OCI-LY1 (cell line): ENCODE measurements around the gene ATOH1.

Experiments used
- H2AFZ ChIP-seq: fragments of 200-600 bp; sonication (generic), shearing (Covaris generic); 2 replicates; pipeline ENCODE4 v1.6.0; 2014; ENCODE audit warnings: antibody characterized with exemption, mild to moderate bottlenecking, low read length
- H3F3A ChIP-seq: fragments of 200-600 bp; sonication (generic), shearing (Covaris generic); 2 replicates; pipeline ENCODE4 v1.6.0; 2014; ENCODE audit warnings: mild to moderate bottlenecking, antibody characterized with exemption, low read length, moderate library complexity; ENCODE audit not compliant: insufficient read depth
- H3K27ac ChIP-seq: fragments of 200-600 bp; sonication (generic); 2 replicates; pipeline ENCODE4 v1.5.1; 2014; ENCODE audit warnings: low read length, mixed run types, mild to moderate bottlenecking, low read depth; ENCODE audit not compliant: poor library complexity, severe bottlenecking
- H3K27me3 ChIP-seq: fragments of 200-600 bp; sonication (generic); 2 replicates; pipeline ENCODE4 v1.6.0; 2014; ENCODE audit warnings: antibody characterized with exemption, mild to moderate bottlenecking, low read length, moderate library complexity; ENCODE audit not compliant: insufficient read depth
- H3K36me3 ChIP-seq: fragments of 200-600 bp; sonication (generic); 2 replicates; pipeline ENCODE4 v1.6.1; 2014; ENCODE audit warnings: mild to moderate bottlenecking, antibody characterized with exemption, low read length, moderate library complexity, mixed read lengths; ENCODE audit not compliant: insufficient read depth
- H3K4me1 ChIP-seq: fragments of 200-600 bp; sonication (generic); 2 replicates; pipeline ENCODE4 v1.5.1; 2014; ENCODE audit warnings: mild to moderate bottlenecking, low read length, moderate library complexity; ENCODE audit not compliant: insufficient read depth, severe bottlenecking
- H3K4me2 ChIP-seq: fragments of 200-600 bp; sonication (generic), shearing (Covaris generic); 2 replicates; pipeline ENCODE4 v1.6.1; 2014; ENCODE audit warnings: low read length
- H3K4me3 ChIP-seq: fragments of 200-600 bp; sonication (generic); 2 replicates; pipeline ENCODE4 v1.5.1; 2014; ENCODE audit warnings: low read length, low read depth, mild to moderate bottlenecking, mixed read lengths; ENCODE audit not compliant: poor library complexity, severe bottlenecking
- H3K79me2 ChIP-seq: fragments of 200-600 bp; shearing (Covaris generic); 2 replicates; pipeline ENCODE4 v1.6.1; 2016; ENCODE audit warnings: mixed run types, low read length, mixed read lengths; ENCODE audit not compliant: insufficient read depth
- H3K9ac ChIP-seq: fragments of 200-600 bp; sonication (generic), shearing (Covaris generic); 2 replicates; pipeline ENCODE4 v1.6.1; 2014; ENCODE audit warnings: mild to moderate bottlenecking, low read length, mixed read lengths
- H3K9me2 ChIP-seq: fragments of 200-600 bp; sonication (generic), shearing (Covaris generic); 2 replicates; pipeline ENCODE4 v1.6.1; 2014; ENCODE audit warnings: low read depth, mild to moderate bottlenecking, low read length, mixed read lengths
- H3K9me3 ChIP-seq: fragments of 200-600 bp; shearing (Covaris generic); 2 replicates; pipeline ENCODE4 v1.6.1; 2014; ENCODE audit warnings: low read length, mixed read lengths
- H4K20me1 ChIP-seq: fragments of 200-600 bp; sonication (generic), shearing (Covaris generic); 2 replicates; pipeline ENCODE4 v1.6.0; 2016; ENCODE audit warnings: mild to moderate bottlenecking, low read length; ENCODE audit not compliant: insufficient read depth
- CTCF ChIP-seq: fragments of 200-600 bp; sonication (generic), shearing (Covaris generic); IDR thresholded peaks from 2 replicates; pipeline ENCODE4 v1.5.1; 2017; ENCODE audit warnings: mild to moderate bottlenecking, antibody characterized with exemption, low read length, moderate library complexity, mixed read lengths
- EZH2 ChIP-seq: fragments of 200-600 bp; sonication (generic), shearing (Covaris generic); IDR thresholded peaks from 2 replicates; pipeline ENCODE4 v1.8.0; 2017; ENCODE audit warnings: borderline replicate concordance, mixed run types, mild to moderate bottlenecking, antibody characterized with exemption, low read length, moderate library complexity, mixed read lengths

ATOH1 gene

GRCh38 chr4:93791570-93792195 lies 36.9 kb upstream of the ATOH1 start:
- Histone ChIP-seq H3F3A (no peaks in the 10 kb centered on the region; the same call in 1 of the 2 replicates), H3K9me2 (no peaks in the 10 kb centered on the region), H3K9me3 (no peaks in the 10 kb centered on the region), H3K79me2 (no peaks in the 10 kb centered on the region), H3K36me3 (no peaks in the 10 kb centered on the region), H3K27ac (no peak overlapping the region), H3K4me2 (no peak overlapping the region), H3K27me3 (no peaks in the 10 kb centered on the region), H2AFZ (no peak overlapping the region), H4K20me1 (no peaks in the 10 kb centered on the region), H3K9ac (no peak overlapping the region), H3K4me1 (no peaks in the 10 kb centered on the region), H3K4me3 (no peak overlapping the region)
- TF ChIP-seq CTCF (peak; percentile 91), EZH2 (no peak)

GRCh38 chr4:93802045-93802444 lies 26.5 kb upstream of the ATOH1 start:
- no peaks in the 10 kb centered on the region for H3F3A ChIP-seq
- H3K4me1 ChIP-seq = no peaks in the 10 kb centered on the region
- no peaks in the 10 kb centered on the region for H3K79me2 ChIP-seq
- no peak overlapping the region for H3K4me3 ChIP-seq
- no peak overlapping the region for H3K27ac ChIP-seq
- H3K4me2 ChIP-seq = no peak overlapping the region
- no peak overlapping the region for H2AFZ ChIP-seq
- H3K9me2 ChIP-seq = no peaks in the 10 kb centered on the region
- H3K27me3 ChIP-seq = no peaks in the 10 kb centered on the region; the same call in 1 of the 2 replicates
- H3K36me3 ChIP-seq = no peaks in the 10 kb centered on the region
- no peaks in the 10 kb centered on the region for H4K20me1 ChIP-seq
- H3K9me3 ChIP-seq = no peaks in the 10 kb centered on the region
- TF ChIP-seq CTCF = no peak
- TF ChIP-seq EZH2 = no peak
- no peak overlapping the region for H3K9ac ChIP-seq

GRCh38 chr4:93809773-93810172 lies 18.8 kb upstream of the ATOH1 start:
- Histone ChIP-seq H2AFZ (no peak overlapping the region), H3F3A (no peaks in the 10 kb centered on the region), H3K79me2 (no peaks in the 10 kb centered on the region), H3K9me2 (no peaks in the 10 kb centered on the region), H3K4me3 (no peak overlapping the region), H3K9me3 (no peaks in the 10 kb centered on the region), H3K27me3 (no peaks in the 10 kb centered on the region), H3K36me3 (no peaks in the 10 kb centered on the region), H3K4me1 (no peaks in the 10 kb centered on the region), H3K27ac (no peak overlapping the region), H3K4me2 (no peak overlapping the region), H4K20me1 (no peaks in the 10 kb centered on the region), H3K9ac (no peak overlapping the region)
- no peak for TF ChIP-seq EZH2
- TF ChIP-seq CTCF = no peak
